RWPE2 (cell line): Measurements from ENCODE around the gene TRIM7.

Source experiments
- ATAC-seq: fragments of 200-7000 bp; cut with Tn5 transposase; 3 replicates; pipeline ENCODE4 v1.9.1; 2021; ENCODE audit warnings: low read depth
- DNase-seq: peaks from one replicate; pipeline ENCODE4 v3.0.0-alpha.2; 2020; ENCODE audit warnings: low spot score
- H3K27ac ChIP-seq: fragments of 450-650 bp; 2 replicates; pipeline ENCODE4 v1.5.1; 2017; ENCODE audit warnings: mild to moderate bottlenecking; ENCODE audit not compliant: poor library complexity, severe bottlenecking
- H3K27me3 ChIP-seq: fragments of 250-450 bp; sonication (Bioruptor Pico); 2 replicates; pipeline ENCODE4 v1.5.1; 2021; ENCODE audit warnings: mild to moderate bottlenecking, moderate library complexity; ENCODE audit not compliant: insufficient read depth, poor library complexity, severe bottlenecking
- H3K36me3 ChIP-seq: fragments of 250-450 bp; sonication (Bioruptor Pico); 2 replicates; pipeline ENCODE4 v1.5.1; 2020; ENCODE audit warnings: low read depth, mild to moderate bottlenecking, moderate library complexity
- H3K4me1 ChIP-seq: fragments of 250-450 bp; sonication (Bioruptor Pico); 2 replicates; pipeline ENCODE4 v1.5.1; 2021; ENCODE audit warnings: mild to moderate bottlenecking, moderate library complexity; ENCODE audit not compliant: insufficient read depth, poor library complexity, severe bottlenecking
- H3K4me3 ChIP-seq: fragments of 250-450 bp; sonication (Bioruptor Pico); 2 replicates; pipeline ENCODE4 v1.5.1; 2021; ENCODE audit warnings: mild to moderate bottlenecking, moderate library complexity; ENCODE audit not compliant: severe bottlenecking
- H3K9me3 ChIP-seq: fragments of 250-450 bp; sonication (Bioruptor Pico); 2 replicates; pipeline ENCODE4 v1.5.1; 2021; ENCODE audit warnings: mild to moderate bottlenecking, moderate library complexity; ENCODE audit not compliant: severe bottlenecking
- TF ChIP-seq, protein P1 (sequence below): fragments of 450-650 bp; IDR thresholded peaks from one replicate; pipeline ENCODE4 v1.5.1; 2017; ENCODE audit warnings: mild to moderate bottlenecking, moderate library complexity; ENCODE audit not compliant: poor library complexity, severe bottlenecking

TRIM7 gene

GRCh38 chr5:181207960-181208253, 2.9 kb upstream of the TRIM7 start:
- Histone ChIP-seq H3K27ac (peak overlapping the region; percentile 76), H3K4me3 (peak overlapping the region; percentile 67), H3K27me3 (no peaks in the 10 kb centered on the region), H3K4me1 (peaks cover 12% of the 10 kb centered on the region), H3K9me3 (no peaks in the 10 kb centered on the region), H3K36me3 (peaks cover 5% of the 10 kb centered on the region)
- no peak for ATAC-seq
- DNase-seq = no peak
- TF ChIP-seq, protein P1, sequence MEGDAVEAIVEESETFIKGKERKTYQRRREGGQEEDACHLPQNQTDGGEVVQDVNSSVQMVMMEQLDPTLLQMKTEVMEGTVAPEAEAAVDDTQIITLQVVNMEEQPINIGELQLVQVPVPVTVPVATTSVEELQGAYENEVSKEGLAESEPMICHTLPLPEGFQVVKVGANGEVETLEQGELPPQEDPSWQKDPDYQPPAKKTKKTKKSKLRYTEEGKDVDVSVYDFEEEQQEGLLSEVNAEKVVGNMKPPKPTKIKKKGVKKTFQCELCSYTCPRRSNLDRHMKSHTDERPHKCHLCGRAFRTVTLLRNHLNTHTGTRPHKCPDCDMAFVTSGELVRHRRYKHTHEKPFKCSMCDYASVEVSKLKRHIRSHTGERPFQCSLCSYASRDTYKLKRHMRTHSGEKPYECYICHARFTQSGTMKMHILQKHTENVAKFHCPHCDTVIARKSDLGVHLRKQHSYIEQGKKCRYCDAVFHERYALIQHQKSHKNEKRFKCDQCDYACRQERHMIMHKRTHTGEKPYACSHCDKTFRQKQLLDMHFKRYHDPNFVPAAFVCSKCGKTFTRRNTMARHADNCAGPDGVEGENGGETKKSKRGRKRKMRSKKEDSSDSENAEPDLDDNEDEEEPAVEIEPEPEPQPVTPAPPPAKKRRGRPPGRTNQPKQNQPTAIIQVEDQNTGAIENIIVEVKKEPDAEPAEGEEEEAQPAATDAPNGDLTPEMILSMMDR = no peak

DNA sequence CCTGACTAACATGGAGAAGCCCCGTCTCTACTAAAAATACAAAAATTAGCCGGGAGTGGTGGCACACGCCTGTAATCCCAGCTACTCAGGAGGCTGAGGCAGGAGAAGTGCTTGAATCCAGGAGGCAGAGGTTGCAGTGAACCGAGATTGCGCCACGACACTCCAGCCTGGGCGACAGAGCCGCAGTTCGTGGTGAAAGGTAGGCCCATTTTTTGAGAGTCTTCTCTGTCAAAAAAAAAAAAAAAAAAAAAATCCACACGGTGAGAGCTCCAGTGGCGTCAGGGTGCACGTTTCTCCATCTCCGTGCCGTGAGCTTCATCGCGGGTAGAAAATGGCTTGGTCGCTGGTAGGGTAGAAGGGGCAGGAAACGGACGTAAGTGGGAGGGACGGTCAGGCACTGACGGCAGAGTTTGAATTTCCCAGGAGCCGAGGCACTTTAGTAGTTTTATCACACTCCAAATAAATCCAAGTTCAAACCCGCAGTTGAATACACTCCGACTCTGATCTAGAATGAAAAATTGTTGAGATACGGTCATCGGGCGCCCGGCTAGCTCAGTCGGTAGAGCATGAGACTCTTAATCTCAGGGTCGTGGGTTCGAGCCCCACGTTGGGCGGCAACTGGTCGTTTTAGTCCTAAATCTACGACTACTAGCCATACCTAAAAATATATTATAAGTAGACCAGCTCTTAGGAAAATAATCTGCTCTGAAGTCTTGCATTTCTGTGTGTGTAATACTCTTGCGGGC, 2.4 kb upstream of the TRIM7 start:
- TF ChIP-seq, protein P1 = no peak
- peaks cover 9% of the 10 kb centered on the region for H3K36me3 ChIP-seq
- no peaks in the 10 kb centered on the region for H3K27me3 ChIP-seq
- ATAC-seq = peak; percentile 45
- H3K27ac ChIP-seq = peak overlapping the region; percentile 76
- H3K4me1 ChIP-seq = peaks cover 12% of the 10 kb centered on the region
- peak; percentile 83 for DNase-seq
- no peaks in the 10 kb centered on the region for H3K9me3 ChIP-seq
- H3K4me3 ChIP-seq = peak overlapping the region; percentile 67

GRCh38 chr5:181205761-181206649, 1.0 kb upstream of the TRIM7 start:
- DNase-seq = no peak
- TF ChIP-seq, protein P1 = no peak
- H3K27ac ChIP-seq = peak overlapping the region; percentile 76
- no peaks in the 10 kb centered on the region for H3K27me3 ChIP-seq
- no peaks in the 10 kb centered on the region for H3K9me3 ChIP-seq
- H3K36me3 ChIP-seq = peaks cover 9% of the 10 kb centered on the region
- ATAC-seq = no peak
- peak overlapping the region; percentile 67 for H3K4me3 ChIP-seq
- H3K4me1 ChIP-seq = peaks cover 12% of the 10 kb centered on the region

GRCh38 chr5:181204113-181204825, 727 bp downstream of the TRIM7 start:
- DNase-seq (peak; percentile 76), ATAC-seq (peak; percentile 26)
- Histone ChIP-seq H3K27ac (peak overlapping the region; percentile 76), H3K27me3 (no peaks in the 10 kb centered on the region), H3K4me3 (peak overlapping the region; percentile 67), H3K9me3 (no peaks in the 10 kb centered on the region), H3K36me3 (peaks cover 16% of the 10 kb centered on the region), H3K4me1 (peaks cover 12% of the 10 kb centered on the region)
- TF ChIP-seq, protein P1 = no peak
